ENCODE results near the gene FOXK1.

Gene FOXK1

GRCh38 chr7:4818000-4818794 is 136.1 kb downstream of the FOXK1 start:
- H3K36me3 Mint-ChIP-seq (ENCODE audit: low read depth): no peaks in the 10 kb centered on the region
- peaks cover 6% of the 10 kb centered on the region for H3K4me1 Mint-ChIP-seq (ENCODE audit: low read depth)
- intact Hi-C loops (cut with micrococcal nuclease): no loop called here
- no peak overlapping the region for H3K4me3 Mint-ChIP-seq
- H3K27ac Mint-ChIP-seq: no peak overlapping the region
- peaks cover 24% of the 10 kb centered on the region for H3K27me3 Mint-ChIP-seq
- peaks cover 2% of the 10 kb centered on the region for H3K9me3 Mint-ChIP-seq

GRCh38 chr7:4819560-4820404 is 137.7 kb downstream of the FOXK1 start:
- intact Hi-C loops (cut with micrococcal nuclease): no loop called here
- Mint-ChIP-seq H3K36me3 (ENCODE audit: low read depth) (no peaks in the 10 kb centered on the region), H3K4me1 (ENCODE audit: low read depth) (peaks cover 1% of the 10 kb centered on the region), H3K27ac (no peak overlapping the region), H3K27me3 (peaks cover 8% of the 10 kb centered on the region), H3K9me3 (no peaks in the 10 kb centered on the region), H3K4me3 (no peak overlapping the region)

GRCh38 chr7:4820405-4820966 is 138.4 kb downstream of the FOXK1 start:
- no peaks in the 10 kb centered on the region for H3K36me3 Mint-ChIP-seq (ENCODE audit: low read depth)
- H3K27ac Mint-ChIP-seq: no peak overlapping the region
- H3K27me3 Mint-ChIP-seq: peaks cover 9% of the 10 kb centered on the region
- no peaks in the 10 kb centered on the region for H3K4me1 Mint-ChIP-seq (ENCODE audit: low read depth)
- no peak overlapping the region for H3K4me3 Mint-ChIP-seq
- no peaks in the 10 kb centered on the region for H3K9me3 Mint-ChIP-seq
- intact Hi-C loops (cut with micrococcal nuclease): no loop called here
